CD14-positive monocyte (primary cell): ENCODE results near the gene PRSS33. TPM values are rescaled to one million over a fixed set of nuclear protein-coding genes. Genes with fewer than 3 reads are reported as not detected.

ENCODE experiments used
- DNase-seq, 3 donors: peaks; one replicate each; pipeline ENCODE4 v3.0.0-alpha.2; 2011 to 2022
- H2AFZ ChIP-seq: 2 replicates; pipeline ENCODE4 v1.6.0; 2012; ENCODE audit warnings: mild to moderate bottlenecking, low read depth, low read length, inconsistent platforms; ENCODE audit not compliant: insufficient read depth, poor library complexity, severe bottlenecking
- H3K27ac ChIP-seq, 2 donors: 1 replicate in 1 of 2; 2 replicates in 1 of 2; pipeline ENCODE4 v1.5.1; 2012 to 2013; ENCODE audit warnings: low read length in 2 of 2, control low read depth in 1 of 2, inconsistent platforms in 1 of 2, low read depth in 1 of 2, mild to moderate bottlenecking in 1 of 2
- H3K27me3 ChIP-seq, 2 donors: one replicate each; pipeline versions ENCODE4 v1.6.0 to v1.6.1; 2011 to 2013; ENCODE audit warnings: low read length in 2 of 2; ENCODE audit not compliant: control insufficient read depth in 2 of 2, insufficient read depth in 2 of 2
- H3K36me3 ChIP-seq, 2 donors: replicated peaks in 1 of 2; 1 replicate in 1 of 2; 2 replicates in 1 of 2; pipeline versions ENCODE4 v1.5.1 to v1.6.1; 2012 to 2013; ENCODE audit warnings: low read length in 2 of 2, control low read depth in 1 of 2, inconsistent platforms in 1 of 2, mild to moderate bottlenecking in 1 of 2; ENCODE audit not compliant: insufficient read depth in 2 of 2, control insufficient read depth in 1 of 2
- H3K4me1 ChIP-seq, 2 donors: 1 replicate in 1 of 2; 2 replicates in 1 of 2; pipeline versions ENCODE4 v1.5.1 to v1.6.1; 2012 to 2013; ENCODE audit warnings: low read length in 2 of 2, control low read depth in 1 of 2, inconsistent platforms in 1 of 2, mild to moderate bottlenecking in 1 of 2, moderate library complexity in 1 of 2; ENCODE audit not compliant: insufficient read depth in 2 of 2, control insufficient read depth in 1 of 2
- H3K4me2 ChIP-seq: replicated peaks from 2 replicates; pipeline ENCODE3; 2012; ENCODE audit warnings: low read length, moderate library complexity, mild to moderate bottlenecking; ENCODE audit not compliant: poor library complexity, severe bottlenecking; ENCODE audit errors: extremely low read depth
- H3K4me3 ChIP-seq, 3 experiments: fragments of 200-600 bp in 1 of 3; sonication (generic) in 1 of 3; replicated peaks in 1 of 3; 1 replicate in 2 of 3; 2 replicates in 1 of 3; pipeline ENCODE4 v1.5.1; 2011 to 2013; ENCODE audit warnings: low read length in 3 of 3, mild to moderate bottlenecking in 3 of 3, control low read depth in 2 of 3, low read depth in 2 of 3, inconsistent platforms in 1 of 3, moderate library complexity in 1 of 3
- H3K79me2 ChIP-seq: 2 replicates; pipeline ENCODE4 v1.6.0; 2012; ENCODE audit warnings: mild to moderate bottlenecking, control low read depth, inconsistent platforms, low read length, moderate library complexity; ENCODE audit not compliant: insufficient read depth
- H3K9ac ChIP-seq: 2 replicates; pipeline ENCODE4 v1.6.0; 2017; ENCODE audit warnings: low read length, mild to moderate bottlenecking; ENCODE audit not compliant: insufficient read depth, poor library complexity, severe bottlenecking
- H3K9me3 ChIP-seq, 2 donors: replicated peaks in 1 of 2; 1 replicate in 1 of 2; 2 replicates in 1 of 2; pipeline versions ENCODE4 v1.5.1 to v1.6.1; 2012 to 2013; ENCODE audit warnings: low read length in 2 of 2, control low read depth in 1 of 2; ENCODE audit not compliant: control insufficient read depth in 1 of 2, insufficient read depth in 1 of 2
- H4K20me1 ChIP-seq: 2 replicates; pipeline ENCODE4 v1.6.0; 2012; ENCODE audit warnings: mild to moderate bottlenecking, low read length, control low read depth, moderate library complexity; ENCODE audit not compliant: insufficient read depth
- H3K27ac Mint-ChIP-seq, 7 donors: one replicate each; pipeline ENCODE4 v1.8.0; 2020; ENCODE audit warnings: mild to moderate bottlenecking in 7 of 7, mixed read lengths in 7 of 7, moderate library complexity in 6 of 7, inconsistent platforms in 2 of 7
- H3K27me3 Mint-ChIP-seq, 3 donors: one replicate each; pipeline ENCODE4 v1.8.0; 2021 to 2022; ENCODE audit warnings: low read depth in 3 of 3, mild to moderate bottlenecking in 3 of 3, mixed read lengths in 3 of 3, moderate library complexity in 3 of 3, inconsistent platforms in 1 of 3
- H3K36me3 Mint-ChIP-seq, 2 donors: one replicate each; pipeline ENCODE4 v1.8.0; 2020; ENCODE audit warnings: mixed read lengths in 2 of 2, inconsistent platforms in 1 of 2, mild to moderate bottlenecking in 1 of 2
- H3K4me1 Mint-ChIP-seq: one replicate; pipeline ENCODE4 v1.8.0; 2020; ENCODE audit warnings: mild to moderate bottlenecking, mixed read lengths
- H3K4me3 Mint-ChIP-seq, 2 donors: one replicate each; pipeline ENCODE4 v1.8.0; 2020; ENCODE audit warnings: mild to moderate bottlenecking in 2 of 2, mixed read lengths in 2 of 2, moderate library complexity in 1 of 2
- H3K9me3 Mint-ChIP-seq, 7 donors: one replicate each; pipeline ENCODE4 v1.8.0; 2020 to 2022; ENCODE audit warnings: mixed read lengths in 7 of 7, mild to moderate bottlenecking in 6 of 7, moderate library complexity in 6 of 7, inconsistent platforms in 2 of 7
- CTCF ChIP-seq: fragments of 200-600 bp; IDR thresholded peaks from one replicate; pipeline ENCODE4 v1.8.0; 2022; ENCODE audit warnings: antibody characterized with exemption, mild to moderate bottlenecking
- WGBS: methylation state at CpG from one replicate; pipeline ENCODE4 v1.1.5; 2013; ENCODE audit warnings: missing lambda C conversion rate; ENCODE audit not compliant: insufficient coverage; 5-methylcytosine and 5-hydroxymethylcytosine counted together
- intact Hi-C, 2 donors: fragments of 100-400 bp; cut with micrococcal nuclease; formaldehyde crosslinking; loops; one replicate each; pipeline versions ENCODE4 v1.15.0 to v1.15.1; 2023
- polyA plus RNA-seq, 3 donors: library from polyadenylated mRNA; depleted of rRNA in 1 of 3; unstranded in 2 of 3; stranded (reverse) in 1 of 3; fragments of 300-500 nt in 2 of 3; fragments of >200 nt in 1 of 3; fragmentation: Illumina TruSeq in 2 of 3; gene quantifications; 1 replicate in 2 of 3; 2 replicates in 1 of 3; pipeline ENCODE4 v1.2.3, GENCODE V29; 2012 to 2021

The PRSS33 gene
- polyA plus RNA-seq, 3 donors = 0.05 TPM; not detected in 2

- 77% methylated on average over 5 of the region's 5 CpGs for WGBS
- no peaks in the 10 kb centered on the region for H4K20me1 ChIP-seq
- Mint-ChIP-seq H3K4me3 (peak overlapping the region; percentile 50 to 71), H3K4me1 (peaks cover 12% of the 10 kb centered on the region), H3K27ac (peak overlapping the region in 1 of 7 donors; percentile 55), H3K27me3 (peaks cover 0 to 8% (median 4%) of the 10 kb centered on the region in 3 donors), H3K36me3 (no peaks in the 10 kb centered on the region), H3K9me3 (peaks cover 1 to 11% (median 6%) of the 10 kb centered on the region in 7 donors)
- intact Hi-C loops = no loop called here
- peak overlapping the region; percentile 78 for H2AFZ ChIP-seq
- H3K36me3 ChIP-seq = no peaks in the 10 kb centered on the region
- H3K4me2 ChIP-seq = peak overlapping the region; percentile 52
- no peak for DNase-seq
- no peaks in the 10 kb centered on the region for H3K27me3 ChIP-seq
- TF ChIP-seq CTCF = no peak
- peaks cover 0 to 4% of the 10 kb centered on the region in 2 donors for H3K9me3 ChIP-seq
- H3K4me1 ChIP-seq = peaks cover 14 to 18% of the 10 kb centered on the region in 2 donors
- peak overlapping the region in 1 of 3 experiments; percentile 42 for H3K4me3 ChIP-seq
- peak overlapping the region in 1 of 2 donors; percentile 64 for H3K27ac ChIP-seq
- H3K9ac ChIP-seq = peak overlapping the region; percentile 48
- no peaks in the 10 kb centered on the region for H3K79me2 ChIP-seq
Observed at GRCh38 chr16:2830355-2830695, 43.0 kb upstream of the PRSS33 start.

- DNase-seq = no peak
Observed at GRCh38 chr16:2829501-2830354, 42.4 kb upstream of the PRSS33 start, which contains the start of gene ZG16B. Gene ZG16B, plus strand, starts transcription at chr16:2830303. Its CDS starts 139 bp downstream, at chr16:2830442.

More at GRCh38 chr16:2829501-2830354, 42.4 kb upstream of the PRSS33 start, which contains the start of gene ZG16B:
- 46% methylated on average over 21 of the region's 32 CpGs for WGBS
- Histone ChIP-seq H3K79me2 (no peaks in the 10 kb centered on the region), H3K9me3 (peaks cover 0 to 4% of the 10 kb centered on the region in 2 donors), H3K4me3 (peak within 1 kb of the TSS in 1 of 3 experiments; percentile 42), H3K4me2 (peak within 1 kb of the TSS; percentile 52), H3K27ac (peak within 1 kb of the TSS; percentile 6 to 64), H3K36me3 (no peaks in the 10 kb centered on the region), H4K20me1 (no peaks in the 10 kb centered on the region), H3K9ac (peak within 1 kb of the TSS; percentile 48), H3K27me3 (no peaks in the 10 kb centered on the region), H2AFZ (peak within 1 kb of the TSS; percentile 78), H3K4me1 (peaks cover 14 to 18% of the 10 kb centered on the region in 2 donors)
- H3K27me3 Mint-ChIP-seq = peaks cover under 1 to 8% (median 4%) of the 10 kb centered on the region in 3 donors
- no peak for TF ChIP-seq CTCF
- peak within 1 kb of the TSS; percentile 50 to 71 for H3K4me3 Mint-ChIP-seq
- peaks cover 12% of the 10 kb centered on the region for H3K4me1 Mint-ChIP-seq
- H3K27ac Mint-ChIP-seq = peak within 1 kb of the TSS in 2 of 7 donors; percentile 30 to 55
- no peaks in the 10 kb centered on the region for H3K36me3 Mint-ChIP-seq
- intact Hi-C loops = no loop called here
- H3K9me3 Mint-ChIP-seq = peaks cover 1 to 11% (median 6%) of the 10 kb centered on the region in 7 donors
